Measurements from ENCODE around the gene C9orf50. TPM values are rescaled to one million over a fixed set of nuclear protein-coding genes. Genes with fewer than 3 reads are reported as not detected.

C9orf50 gene
- polyA plus RNA-seq, 2 donors = 0.05 TPM; not detected in 1

GRCh38 chr9:129615407-129616285 lies 5.3 kb downstream of the C9orf50 start:
- WGBS, 2 donors = 75 to 77% methylated on average over 31 of the region's 31 CpGs
- no peak overlapping the region for H3K27ac ChIP-seq (ENCODE audit: low read depth in 2 of 2, low read length in 1 of 2)
- H3K4me1 ChIP-seq (ENCODE audit: control insufficient read depth in 2 of 2, insufficient read depth in 2 of 2, low read length in 1 of 2) = peaks cover 0 to 10% of the 10 kb centered on the region in 2 donors
- H3K9me3 ChIP-seq (ENCODE audit: control insufficient read depth in 2 of 2, insufficient read depth in 1 of 2, low read depth in 1 of 2, low read length in 1 of 2) = no peaks in the 10 kb centered on the region
- H3K36me3 ChIP-seq (ENCODE audit: control insufficient read depth in 2 of 2, insufficient read depth in 2 of 2, low read length in 1 of 2) = no peaks in the 10 kb centered on the region
- no peak overlapping the region for H3K4me3 ChIP-seq (ENCODE audit: low read depth in 1 of 2, low read length in 2 of 2)
- H3K27me3 ChIP-seq (ENCODE audit: control insufficient read depth in 1 of 2, insufficient read depth in 2 of 2, low read length in 2 of 2) = peaks cover 0 to 3% of the 10 kb centered on the region in 2 donors

DNA sequence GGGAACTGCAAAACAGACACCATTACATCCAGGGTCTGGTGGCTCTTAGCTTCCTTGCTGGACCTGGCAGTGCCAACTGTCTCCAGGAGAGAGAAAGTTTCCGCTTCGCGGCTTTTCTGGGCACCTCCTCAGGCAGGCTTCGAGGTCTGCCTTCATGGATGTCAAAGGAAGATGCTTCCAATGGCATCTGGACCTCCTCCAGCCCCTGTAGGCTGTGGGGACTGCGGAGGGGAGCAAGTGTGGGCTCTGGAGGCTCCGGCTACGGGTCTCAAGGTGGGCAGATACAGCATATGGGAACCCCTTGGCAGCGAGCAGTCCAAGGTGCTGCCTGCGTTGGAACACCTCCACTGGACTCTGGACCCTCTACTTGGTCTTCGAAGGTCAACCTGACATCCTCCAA lies 6.0 kb downstream of the C9orf50 start:
- WGBS, 2 donors = 83 to 84% methylated on average over 10 of the region's 10 CpGs
- H3K27me3 ChIP-seq (ENCODE audit: control insufficient read depth in 1 of 2, insufficient read depth in 2 of 2, low read length in 2 of 2) = peaks cover 0 to 3% of the 10 kb centered on the region in 2 donors
- H3K4me1 ChIP-seq (ENCODE audit: control insufficient read depth in 2 of 2, insufficient read depth in 2 of 2, low read length in 1 of 2) = peaks cover 0 to 8% of the 10 kb centered on the region in 2 donors

DNA sequence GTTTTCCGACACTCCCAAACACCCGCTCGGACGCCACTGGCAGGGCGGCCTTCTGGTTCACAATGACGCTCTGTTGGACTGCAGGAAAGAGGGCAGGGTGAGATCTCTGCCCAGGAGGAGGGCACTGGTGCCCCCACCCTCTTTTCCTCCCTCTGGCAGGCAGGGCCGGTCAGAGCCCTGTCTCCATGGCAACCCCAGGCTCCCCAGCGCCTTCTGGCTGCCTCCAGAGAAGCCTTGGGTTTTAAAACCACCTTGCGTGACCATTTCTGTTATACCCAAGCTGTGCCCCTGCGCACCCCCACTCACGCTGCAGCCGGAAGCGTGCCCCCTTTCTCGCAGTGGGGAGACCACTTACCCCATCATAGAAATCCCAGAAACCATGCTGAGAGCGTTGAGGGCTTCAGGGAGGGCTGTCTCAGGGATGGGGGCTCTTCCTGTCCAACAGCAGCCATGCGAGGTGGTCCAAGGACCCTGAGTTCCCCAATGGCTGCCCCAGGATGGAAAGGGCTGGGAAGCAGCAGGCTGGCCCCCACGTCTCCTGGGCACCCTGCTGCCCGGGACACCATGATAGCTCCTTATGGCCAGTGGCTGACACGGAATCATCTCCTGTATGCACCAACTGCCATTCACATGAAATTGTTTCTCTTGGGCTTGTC lies 7.3 kb downstream of the C9orf50 start:
- no peaks in the 10 kb centered on the region for H3K9me3 ChIP-seq (ENCODE audit: control insufficient read depth in 2 of 2, insufficient read depth in 1 of 2, low read depth in 1 of 2, low read length in 1 of 2)
- no peak overlapping the region for H3K4me3 ChIP-seq (ENCODE audit: low read depth in 1 of 2, low read length in 2 of 2)
- H3K27me3 ChIP-seq (ENCODE audit: control insufficient read depth in 1 of 2, insufficient read depth in 2 of 2, low read length in 2 of 2) = no peaks in the 10 kb centered on the region
- 62 to 66% methylated on average over 15 to 19 of the region's 19 CpGs for WGBS, 2 donors
- H3K36me3 ChIP-seq (ENCODE audit: control insufficient read depth in 2 of 2, insufficient read depth in 2 of 2, low read length in 1 of 2) = no peaks in the 10 kb centered on the region
- peaks cover 0 to 15% of the 10 kb centered on the region in 2 donors for H3K4me1 ChIP-seq (ENCODE audit: control insufficient read depth in 2 of 2, insufficient read depth in 2 of 2, low read length in 1 of 2)
- H3K27ac ChIP-seq (ENCODE audit: low read depth in 2 of 2, low read length in 1 of 2) = no peak overlapping the region

More for the DNA sequence above, 6.0 kb downstream of the C9orf50 start:
- H3K9me3 ChIP-seq (ENCODE audit: control insufficient read depth in 2 of 2, insufficient read depth in 1 of 2, low read depth in 1 of 2, low read length in 1 of 2) = no peaks in the 10 kb centered on the region
- no peaks in the 10 kb centered on the region for H3K36me3 ChIP-seq (ENCODE audit: control insufficient read depth in 2 of 2, insufficient read depth in 2 of 2, low read length in 1 of 2)
- H3K4me3 ChIP-seq (ENCODE audit: low read depth in 1 of 2, low read length in 2 of 2) = no peak overlapping the region
- no peak overlapping the region for H3K27ac ChIP-seq (ENCODE audit: low read depth in 2 of 2, low read length in 1 of 2)

GRCh38 chr9:129612815-129613519 lies 7.9 kb downstream of the C9orf50 start:
- no peaks in the 10 kb centered on the region for H3K36me3 ChIP-seq (ENCODE audit: control insufficient read depth in 2 of 2, insufficient read depth in 2 of 2, low read length in 1 of 2)
- H3K4me1 ChIP-seq (ENCODE audit: control insufficient read depth in 2 of 2, insufficient read depth in 2 of 2, low read length in 1 of 2) = peaks cover 3 to 15% of the 10 kb centered on the region in 2 donors
- no peak overlapping the region for H3K4me3 ChIP-seq (ENCODE audit: low read depth in 1 of 2, low read length in 2 of 2)
- H3K27me3 ChIP-seq (ENCODE audit: control insufficient read depth in 1 of 2, insufficient read depth in 2 of 2, low read length in 2 of 2) = no peaks in the 10 kb centered on the region
- WGBS, 2 donors = 75 to 76% methylated on average over 15 of the region's 15 CpGs
- no peaks in the 10 kb centered on the region for H3K9me3 ChIP-seq (ENCODE audit: control insufficient read depth in 2 of 2, insufficient read depth in 1 of 2, low read depth in 1 of 2, low read length in 1 of 2)
- H3K27ac ChIP-seq (ENCODE audit: low read depth in 2 of 2, low read length in 1 of 2) = no peak overlapping the region

GRCh38 chr9:129612123-129612522 lies 8.8 kb downstream of the C9orf50 start:
- WGBS, 2 donors = 69 to 75% methylated on average over 7 of the region's 7 CpGs
- Histone ChIP-seq H3K36me3 (ENCODE audit: control insufficient read depth in 2 of 2, insufficient read depth in 2 of 2, low read length in 1 of 2) (no peaks in the 10 kb centered on the region), H3K9me3 (ENCODE audit: control insufficient read depth in 2 of 2, insufficient read depth in 1 of 2, low read depth in 1 of 2, low read length in 1 of 2) (no peaks in the 10 kb centered on the region), H3K27me3 (ENCODE audit: control insufficient read depth in 1 of 2, insufficient read depth in 2 of 2, low read length in 2 of 2) (no peaks in the 10 kb centered on the region), H3K27ac (ENCODE audit: low read depth in 2 of 2, low read length in 1 of 2) (no peak overlapping the region), H3K4me3 (ENCODE audit: low read depth in 1 of 2, low read length in 2 of 2) (no peak overlapping the region), H3K4me1 (ENCODE audit: control insufficient read depth in 2 of 2, insufficient read depth in 2 of 2, low read length in 1 of 2) (peaks cover 3 to 22% of the 10 kb centered on the region in 2 donors)

DNA sequence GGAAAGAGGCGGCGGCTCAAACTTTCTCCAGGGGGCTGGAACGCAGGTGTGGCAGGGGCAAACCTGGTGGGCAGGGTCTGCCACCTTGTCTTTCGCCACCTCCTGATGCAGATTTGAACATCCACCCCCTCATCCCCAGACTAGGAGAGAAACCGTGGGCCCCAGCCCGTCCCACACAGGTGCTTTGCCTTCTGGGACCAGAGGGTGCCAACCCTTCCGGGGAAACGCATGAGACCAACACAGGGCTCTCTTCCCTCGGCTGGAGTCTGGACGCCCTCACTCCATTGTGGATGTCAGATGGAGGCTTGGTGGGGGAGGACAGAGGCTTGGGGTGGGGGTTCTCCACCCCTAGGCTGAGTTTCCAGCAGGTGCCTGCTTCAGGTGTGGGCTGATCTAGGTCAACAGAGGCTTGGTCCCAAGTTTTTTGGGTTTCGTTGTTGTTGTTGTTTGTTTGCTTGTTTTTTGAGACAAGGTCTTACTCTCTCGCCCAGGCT lies 9.5 kb downstream of the C9orf50 start:
- Histone ChIP-seq H3K9me3 (ENCODE audit: control insufficient read depth in 2 of 2, insufficient read depth in 1 of 2, low read depth in 1 of 2, low read length in 1 of 2) (no peaks in the 10 kb centered on the region), H3K27ac (ENCODE audit: low read depth in 2 of 2, low read length in 1 of 2) (no peak overlapping the region), H3K27me3 (ENCODE audit: control insufficient read depth in 1 of 2, insufficient read depth in 2 of 2, low read length in 2 of 2) (no peaks in the 10 kb centered on the region), H3K36me3 (ENCODE audit: control insufficient read depth in 2 of 2, insufficient read depth in 2 of 2, low read length in 1 of 2) (no peaks in the 10 kb centered on the region), H3K4me1 (ENCODE audit: control insufficient read depth in 2 of 2, insufficient read depth in 2 of 2, low read length in 1 of 2) (peaks cover 3 to 24% of the 10 kb centered on the region in 2 donors), H3K4me3 (ENCODE audit: low read depth in 1 of 2, low read length in 2 of 2) (peak overlapping the region in 1 of 2 donors; percentile 68)
- 24 to 27% methylated on average over 12 of the region's 12 CpGs for WGBS, 2 donors

- Histone ChIP-seq H3K36me3 (ENCODE audit: control insufficient read depth in 2 of 2, insufficient read depth in 2 of 2, low read length in 1 of 2) (no peaks in the 10 kb centered on the region), H3K27ac (ENCODE audit: low read depth in 2 of 2, low read length in 1 of 2) (peak overlapping the region; percentile 65 to 89), H3K4me3 (ENCODE audit: low read depth in 1 of 2, low read length in 2 of 2) (peak overlapping the region; percentile 45 to 68), H3K4me1 (ENCODE audit: control insufficient read depth in 2 of 2, insufficient read depth in 2 of 2, low read length in 1 of 2) (peaks cover 3 to 24% of the 10 kb centered on the region in 2 donors), H3K27me3 (ENCODE audit: control insufficient read depth in 1 of 2, insufficient read depth in 2 of 2, low read length in 2 of 2) (no peaks in the 10 kb centered on the region), H3K9me3 (ENCODE audit: control insufficient read depth in 2 of 2, insufficient read depth in 1 of 2, low read depth in 1 of 2, low read length in 1 of 2) (no peaks in the 10 kb centered on the region)
- WGBS, 2 donors = 1 to 2% methylated on average over 64 to 66 of the region's 66 CpGs
Measured at GRCh38 chr9:129610473-129611306, 10.2 kb downstream of the C9orf50 start.

DNA sequence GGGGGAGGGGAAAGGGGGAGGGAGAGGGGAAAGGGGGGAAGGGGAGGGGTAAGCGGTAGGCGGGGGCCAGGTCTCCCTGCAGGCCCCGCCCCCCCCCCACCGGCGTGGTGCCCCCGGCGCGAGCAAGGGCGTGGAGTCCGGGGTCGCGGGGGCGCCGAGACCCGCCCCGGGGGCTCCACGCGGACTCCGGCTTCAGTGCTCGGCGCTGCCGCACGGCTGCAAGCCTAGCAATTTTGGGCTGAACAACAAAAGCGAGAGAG lies 10.8 kb downstream of the C9orf50 start:
- H3K27ac ChIP-seq (ENCODE audit: low read depth in 2 of 2, low read length in 1 of 2) = peak overlapping the region; percentile 65 to 89
- no peaks in the 10 kb centered on the region for H3K36me3 ChIP-seq (ENCODE audit: control insufficient read depth in 2 of 2, insufficient read depth in 2 of 2, low read length in 1 of 2)
- 1 to 3% methylated on average over 15 to 24 of the region's 24 CpGs for WGBS, 2 donors
- peak overlapping the region; percentile 45 to 68 for H3K4me3 ChIP-seq (ENCODE audit: low read depth in 1 of 2, low read length in 2 of 2)
- no peaks in the 10 kb centered on the region for H3K27me3 ChIP-seq (ENCODE audit: control insufficient read depth in 1 of 2, insufficient read depth in 2 of 2, low read length in 2 of 2)
- H3K4me1 ChIP-seq (ENCODE audit: control insufficient read depth in 2 of 2, insufficient read depth in 2 of 2, low read length in 1 of 2) = peaks cover 3 to 24% of the 10 kb centered on the region in 2 donors
- no peaks in the 10 kb centered on the region for H3K9me3 ChIP-seq (ENCODE audit: control insufficient read depth in 2 of 2, insufficient read depth in 1 of 2, low read depth in 1 of 2, low read length in 1 of 2)

Data from esophagus (tissue), 2 donors.